OCI-LY1 (cell line): Measurements from ENCODE around the gene CRK.

Experiments used
- H2AFZ ChIP-seq: fragments of 200-600 bp; sonication (generic), shearing (Covaris generic); 2 replicates; pipeline ENCODE4 v1.6.0; 2014; ENCODE audit warnings: antibody characterized with exemption, mild to moderate bottlenecking, low read length
- H3F3A ChIP-seq: fragments of 200-600 bp; sonication (generic), shearing (Covaris generic); 2 replicates; pipeline ENCODE4 v1.6.0; 2014; ENCODE audit warnings: mild to moderate bottlenecking, antibody characterized with exemption, low read length, moderate library complexity; ENCODE audit not compliant: insufficient read depth
- H3K27ac ChIP-seq: fragments of 200-600 bp; sonication (generic); 2 replicates; pipeline ENCODE4 v1.5.1; 2014; ENCODE audit warnings: low read length, mixed run types, mild to moderate bottlenecking, low read depth; ENCODE audit not compliant: poor library complexity, severe bottlenecking
- H3K27me3 ChIP-seq: fragments of 200-600 bp; sonication (generic); 2 replicates; pipeline ENCODE4 v1.6.0; 2014; ENCODE audit warnings: antibody characterized with exemption, mild to moderate bottlenecking, low read length, moderate library complexity; ENCODE audit not compliant: insufficient read depth
- H3K36me3 ChIP-seq: fragments of 200-600 bp; sonication (generic); 2 replicates; pipeline ENCODE4 v1.6.1; 2014; ENCODE audit warnings: mild to moderate bottlenecking, antibody characterized with exemption, low read length, moderate library complexity, mixed read lengths; ENCODE audit not compliant: insufficient read depth
- H3K4me1 ChIP-seq: fragments of 200-600 bp; sonication (generic); 2 replicates; pipeline ENCODE4 v1.5.1; 2014; ENCODE audit warnings: mild to moderate bottlenecking, low read length, moderate library complexity; ENCODE audit not compliant: insufficient read depth, severe bottlenecking
- H3K4me2 ChIP-seq: fragments of 200-600 bp; sonication (generic), shearing (Covaris generic); 2 replicates; pipeline ENCODE4 v1.6.1; 2014; ENCODE audit warnings: low read length
- H3K4me3 ChIP-seq: fragments of 200-600 bp; sonication (generic); 2 replicates; pipeline ENCODE4 v1.5.1; 2014; ENCODE audit warnings: low read length, low read depth, mild to moderate bottlenecking, mixed read lengths; ENCODE audit not compliant: poor library complexity, severe bottlenecking
- H3K79me2 ChIP-seq: fragments of 200-600 bp; shearing (Covaris generic); 2 replicates; pipeline ENCODE4 v1.6.1; 2016; ENCODE audit warnings: mixed run types, low read length, mixed read lengths; ENCODE audit not compliant: insufficient read depth
- H3K9ac ChIP-seq: fragments of 200-600 bp; sonication (generic), shearing (Covaris generic); 2 replicates; pipeline ENCODE4 v1.6.1; 2014; ENCODE audit warnings: mild to moderate bottlenecking, low read length, mixed read lengths
- H3K9me2 ChIP-seq: fragments of 200-600 bp; sonication (generic), shearing (Covaris generic); 2 replicates; pipeline ENCODE4 v1.6.1; 2014; ENCODE audit warnings: low read depth, mild to moderate bottlenecking, low read length, mixed read lengths
- H3K9me3 ChIP-seq: fragments of 200-600 bp; shearing (Covaris generic); 2 replicates; pipeline ENCODE4 v1.6.1; 2014; ENCODE audit warnings: low read length, mixed read lengths
- H4K20me1 ChIP-seq: fragments of 200-600 bp; sonication (generic), shearing (Covaris generic); 2 replicates; pipeline ENCODE4 v1.6.0; 2016; ENCODE audit warnings: mild to moderate bottlenecking, low read length; ENCODE audit not compliant: insufficient read depth
- EZH2 ChIP-seq: fragments of 200-600 bp; sonication (generic), shearing (Covaris generic); IDR thresholded peaks from 2 replicates; pipeline ENCODE4 v1.8.0; 2017; ENCODE audit warnings: borderline replicate concordance, mixed run types, mild to moderate bottlenecking, antibody characterized with exemption, low read length, moderate library complexity, mixed read lengths
- TF ChIP-seq, protein P1 (sequence below): fragments of 200-600 bp; sonication (generic), shearing (Covaris generic); IDR thresholded peaks from 2 replicates; pipeline ENCODE4 v1.5.1; 2017; ENCODE audit warnings: mild to moderate bottlenecking, antibody characterized with exemption, low read length, moderate library complexity, mixed read lengths

The CRK gene

DNA sequence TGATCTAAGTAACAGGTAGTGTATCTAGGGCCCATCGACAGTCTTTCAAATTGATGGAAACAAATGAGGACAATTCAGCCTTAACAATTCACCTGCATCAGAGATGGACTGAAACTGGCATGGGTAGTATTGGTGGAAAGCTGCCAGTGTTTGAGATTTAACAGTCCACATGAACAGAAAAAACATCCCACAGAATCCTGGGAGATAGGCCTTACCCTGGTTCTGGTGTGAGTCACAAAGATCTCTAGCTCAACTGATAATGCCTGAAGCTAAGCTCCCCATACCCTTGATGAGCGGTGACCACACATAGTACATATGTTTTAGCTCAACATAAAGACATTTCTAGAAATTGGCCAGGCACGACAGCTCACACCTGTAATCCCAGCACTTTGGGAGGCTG is 21.9 kb downstream of the CRK start:
- TF ChIP-seq, protein P1, sequence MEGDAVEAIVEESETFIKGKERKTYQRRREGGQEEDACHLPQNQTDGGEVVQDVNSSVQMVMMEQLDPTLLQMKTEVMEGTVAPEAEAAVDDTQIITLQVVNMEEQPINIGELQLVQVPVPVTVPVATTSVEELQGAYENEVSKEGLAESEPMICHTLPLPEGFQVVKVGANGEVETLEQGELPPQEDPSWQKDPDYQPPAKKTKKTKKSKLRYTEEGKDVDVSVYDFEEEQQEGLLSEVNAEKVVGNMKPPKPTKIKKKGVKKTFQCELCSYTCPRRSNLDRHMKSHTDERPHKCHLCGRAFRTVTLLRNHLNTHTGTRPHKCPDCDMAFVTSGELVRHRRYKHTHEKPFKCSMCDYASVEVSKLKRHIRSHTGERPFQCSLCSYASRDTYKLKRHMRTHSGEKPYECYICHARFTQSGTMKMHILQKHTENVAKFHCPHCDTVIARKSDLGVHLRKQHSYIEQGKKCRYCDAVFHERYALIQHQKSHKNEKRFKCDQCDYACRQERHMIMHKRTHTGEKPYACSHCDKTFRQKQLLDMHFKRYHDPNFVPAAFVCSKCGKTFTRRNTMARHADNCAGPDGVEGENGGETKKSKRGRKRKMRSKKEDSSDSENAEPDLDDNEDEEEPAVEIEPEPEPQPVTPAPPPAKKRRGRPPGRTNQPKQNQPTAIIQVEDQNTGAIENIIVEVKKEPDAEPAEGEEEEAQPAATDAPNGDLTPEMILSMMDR, result no peak
- no peak for TF ChIP-seq EZH2
- H3K4me3 ChIP-seq, result no peak overlapping the region
- H2AFZ ChIP-seq, result no peak overlapping the region
- H3F3A ChIP-seq, result no peaks in the 10 kb centered on the region
- H3K36me3 ChIP-seq, result peaks cover 68% of the 10 kb centered on the region
- H3K4me2 ChIP-seq, result no peak overlapping the region
- no peak overlapping the region for H3K9ac ChIP-seq
- H4K20me1 ChIP-seq, result no peaks in the 10 kb centered on the region
- H3K9me2 ChIP-seq, result no peaks in the 10 kb centered on the region
- peaks cover 10% of the 10 kb centered on the region; the same call in 1 of the 2 replicates for H3K79me2 ChIP-seq
- H3K4me1 ChIP-seq, result no peaks in the 10 kb centered on the region
- H3K9me3 ChIP-seq, result no peaks in the 10 kb centered on the region
- H3K27me3 ChIP-seq, result no peaks in the 10 kb centered on the region
- no peak overlapping the region for H3K27ac ChIP-seq

DNA sequence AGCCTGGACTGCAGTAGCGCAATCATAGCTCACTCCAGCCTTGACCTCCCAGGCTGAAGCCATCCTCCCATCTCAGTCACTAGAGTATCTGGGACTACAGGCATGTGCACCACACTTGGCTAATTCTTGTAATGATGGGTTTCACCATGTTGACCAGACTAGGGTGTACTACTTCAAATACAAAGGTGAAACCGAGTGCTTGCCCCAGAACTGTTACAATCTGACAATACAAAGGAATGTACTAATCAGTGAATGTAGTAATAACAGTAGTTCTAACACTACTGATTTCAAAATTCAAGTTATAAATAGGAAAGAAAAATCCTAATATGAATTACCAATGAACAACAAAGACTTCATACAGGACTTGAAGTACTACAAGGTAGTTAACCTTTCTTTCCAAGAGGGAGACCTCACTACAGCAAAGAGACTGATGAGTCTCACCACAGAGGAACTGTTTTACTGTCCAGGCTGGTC is 24.4 kb downstream of the CRK start:
- Histone ChIP-seq H3F3A (no peaks in the 10 kb centered on the region), H3K9me2 (no peaks in the 10 kb centered on the region), H3K4me2 (no peak overlapping the region), H3K4me1 (no peaks in the 10 kb centered on the region), H3K9ac (no peak overlapping the region), H3K79me2 (0 out of 2 replicates have a peak, but pooled peaks cover 6% of the 10 kb centered on the region), H2AFZ (no peak overlapping the region), H3K27me3 (no peaks in the 10 kb centered on the region), H3K4me3 (no peak overlapping the region), H4K20me1 (no peaks in the 10 kb centered on the region), H3K36me3 (peaks cover 62% of the 10 kb centered on the region), H3K27ac (no peak overlapping the region), H3K9me3 (no peaks in the 10 kb centered on the region)
- TF ChIP-seq, protein P1, result no peak
- TF ChIP-seq EZH2, result no peak

DNA sequence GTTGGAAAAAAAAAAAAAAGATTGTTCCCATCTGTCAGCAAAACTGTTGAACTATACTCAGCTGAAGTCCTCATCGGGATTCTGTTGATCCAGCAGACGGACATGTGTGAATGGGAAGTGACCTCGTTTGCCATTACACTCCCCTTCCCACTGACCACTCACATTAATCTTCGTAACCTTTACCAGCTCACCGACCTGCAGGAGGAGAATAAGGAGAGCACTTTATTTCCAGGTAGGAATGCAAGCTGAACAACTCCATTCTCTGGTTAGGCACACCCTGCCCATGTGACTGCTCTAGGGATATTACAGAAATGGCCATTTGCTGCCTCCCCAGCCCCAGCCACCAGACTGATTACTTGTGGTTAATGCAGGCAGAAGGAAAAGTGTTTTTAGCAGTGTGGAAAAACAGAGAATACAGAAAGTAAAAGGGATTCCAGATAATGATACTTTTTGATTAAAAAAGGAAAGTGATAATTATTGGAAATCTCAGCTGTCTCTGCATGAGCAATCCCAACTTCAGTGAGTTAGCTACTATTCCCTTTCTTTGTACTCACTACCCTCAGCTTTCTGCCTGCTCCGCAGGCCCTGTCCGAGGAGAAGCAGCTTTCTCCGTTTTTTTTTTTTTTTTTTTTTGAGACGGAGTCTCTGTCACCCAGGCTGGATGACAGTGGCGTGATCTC is 32.4 kb downstream of the CRK start:
- no peak overlapping the region for H3K9ac ChIP-seq
- H3K9me3 ChIP-seq, result no peaks in the 10 kb centered on the region
- TF ChIP-seq EZH2, result no peak
- TF ChIP-seq, protein P1, result no peak
- H3K27me3 ChIP-seq, result no peaks in the 10 kb centered on the region
- H3K4me2 ChIP-seq, result no peak overlapping the region
- H3K79me2 ChIP-seq, result no peaks in the 10 kb centered on the region
- no peaks in the 10 kb centered on the region for H3K9me2 ChIP-seq
- no peak overlapping the region for H2AFZ ChIP-seq
- no peaks in the 10 kb centered on the region for H4K20me1 ChIP-seq
- peaks cover 5% of the 10 kb centered on the region; the same call in 1 of the 2 replicates for H3F3A ChIP-seq
- no peak overlapping the region for H3K27ac ChIP-seq
- no peaks in the 10 kb centered on the region for H3K4me1 ChIP-seq
- H3K36me3 ChIP-seq, result peaks cover 46% of the 10 kb centered on the region
- H3K4me3 ChIP-seq, result no peak overlapping the region
